A549 (cell line): Measurements from ENCODE around the gene KIF2B. TPM values are rescaled to one million over a fixed set of nuclear protein-coding genes. Genes with fewer than 3 reads are reported as not detected.

Experiments used
- ATAC-seq, 2 experiments: fragments of 200-7000 bp in 1 of 2; fragments of >200 bp in 1 of 2; cut with Nextera tagmentation in 1 of 2; cut with Tn5 transposase in 1 of 2; 3 replicates each; pipeline versions ENCODE4 v1.8.0 to v1.9.1; 2018 to 2020; ENCODE audit warnings: mild to moderate bottlenecking in 1 of 2, moderate library complexity in 1 of 2
- CTCF ChIA-PET: fragments of 300-600 bp; sonication (Branson Sonifier 250); formaldehyde crosslinking; extraction: SDS; loops from one replicate; lab custom pipeline; 2021; ENCODE audit warnings: antibody characterized with exemption, inconsistent platforms; lab: Yijun Ruan, JAX
- POLR2A ChIA-PET: fragments of 350-600 bp; formaldehyde crosslinking; extraction: SDS; loops from one replicate; lab custom pipeline; 2021; ENCODE audit warnings: antibody characterized with exemption, inconsistent platforms; lab: Yijun Ruan, JAX
- DNase-seq, 2 experiments: peaks; one replicate each; pipeline versions ENCODE4 v3.0.0 to v3.0.0-alpha.2; 2011 to 2016; ENCODE audit warnings: low read depth in 1 of 2, low spot score in 1 of 2
- FAIRE-seq: peaks from 2 replicates; lab custom pipeline; 2011; peaks lifted over from hg19 to GRCh38; lab: Jason Lieb, UNC
- H3K27ac ChIP-seq, 2 experiments: fragments of >200 bp; sonication (Bioruptor Twin); formaldehyde crosslinking; 3 replicates each; pipeline ENCODE4 v1.5.1; 2016 to 2017
- H3K4me1 ChIP-seq: fragments of >200 bp; sonication (Bioruptor Twin); formaldehyde crosslinking; 3 replicates; pipeline ENCODE4 v1.6.1; 2016
- H3K4me2 ChIP-seq: fragments of >200 bp; sonication (Bioruptor Twin); formaldehyde crosslinking; 3 replicates; pipeline ENCODE4 v1.6.1; 2016
- H3K4me3 ChIP-seq: fragments of >200 bp; sonication (Bioruptor Twin); formaldehyde crosslinking; 3 replicates; pipeline ENCODE4 v1.5.1; 2016
- H3K9me3 ChIP-seq: fragments of >200 bp; sonication (Bioruptor Twin); formaldehyde crosslinking; 3 replicates; pipeline ENCODE4 v1.6.1; 2016
- ATOH8 ChIP-seq: fragments of 250-450 bp; sonication (Bioruptor Pico); IDR thresholded peaks from 2 replicates; pipeline ENCODE4 v1.5.0; 2020; ENCODE audit warnings: low read depth, mild to moderate bottlenecking, moderate library complexity
- CBX2 ChIP-seq: fragments of 200-600 bp; sonication (generic); IDR thresholded peaks from 2 replicates; pipeline ENCODE4 v1.6.1; 2016; ENCODE audit warnings: low read depth, mild to moderate bottlenecking, borderline replicate concordance
- CEBPB ChIP-seq, 2 experiments: fragments of >200 bp in 1 of 2; sonication (Bioruptor Twin) in 1 of 2; formaldehyde crosslinking in 1 of 2; IDR thresholded peaks; 2 replicates each; pipeline ENCODE4 v1.6.1; 2012 to 2016
- CHD2 ChIP-seq: fragments of 150-350 bp; IDR thresholded peaks from 2 replicates; pipeline ENCODE4 v1.6.1; 2014; ENCODE audit warnings: low read length; ENCODE audit not compliant: partially characterized antibody
- CHD4 ChIP-seq: fragments of 200-600 bp; sonication (generic); IDR thresholded peaks from 2 replicates; pipeline ENCODE4 v1.6.1; 2016; ENCODE audit warnings: antibody characterized with exemption, mild to moderate bottlenecking, borderline replicate concordance
- CTCF ChIP-seq: fragments of >200 bp; sonication (Bioruptor Twin); formaldehyde crosslinking; IDR thresholded peaks from 3 replicates; pipeline ENCODE4 v1.5.1; 2016
- EHMT2 ChIP-seq: fragments of 200-600 bp; sonication (generic); IDR thresholded peaks from 2 replicates; pipeline ENCODE4 v1.6.1; 2016; ENCODE audit warnings: antibody characterized with exemption, low read depth, mild to moderate bottlenecking, moderate library complexity
- EP300 ChIP-seq, 2 experiments: fragments of >200 bp; sonication (Bioruptor Twin); formaldehyde crosslinking; IDR thresholded peaks; 2 replicates in 1 of 2; 3 replicates in 1 of 2; pipeline ENCODE4 v1.6.1; 2016 to 2017
- FOSL2 ChIP-seq, 2 experiments: fragments of 450-650 bp in 1 of 2; fragments of >200 bp in 1 of 2; sonication (Bioruptor Twin) in 1 of 2; formaldehyde crosslinking; IDR thresholded peaks; 2 replicates each; pipeline versions ENCODE4 v1.5.0 to v1.6.1; 2016 to 2020; ENCODE audit warnings: mild to moderate bottlenecking in 1 of 2, moderate library complexity in 1 of 2
- GATA3 ChIP-seq: IDR thresholded peaks from 2 replicates; pipeline ENCODE4 v1.6.1; 2012; ENCODE audit warnings: borderline replicate concordance
- HDAC2 ChIP-seq: fragments of 200-600 bp; sonication (generic); IDR thresholded peaks from 2 replicates; pipeline ENCODE4 v1.6.1; 2016
- HEYL ChIP-seq: fragments of 250-450 bp; sonication (Bioruptor Pico); IDR thresholded peaks from 2 replicates; pipeline ENCODE4 v1.8.0; 2021; ENCODE audit warnings: mild to moderate bottlenecking, moderate library complexity
- HMGXB4 ChIP-seq: fragments of 250-450 bp; sonication (Bioruptor Pico); IDR thresholded peaks from 2 replicates; pipeline ENCODE4 v1.5.0; 2021; ENCODE audit warnings: mild to moderate bottlenecking, moderate library complexity, borderline replicate concordance
- MAFK ChIP-seq: fragments of 450-650 bp; IDR thresholded peaks from 2 replicates; pipeline ENCODE4 v1.6.1; 2014; ENCODE audit not compliant: partially characterized antibody
- MAX ChIP-seq: IDR thresholded peaks from 2 replicates; pipeline ENCODE4 v1.6.1; 2012
- NPAS2 ChIP-seq: fragments of 250-450 bp; sonication (Bioruptor Pico); IDR thresholded peaks from 2 replicates; pipeline ENCODE4 v1.8.0; 2022; ENCODE audit warnings: mild to moderate bottlenecking, moderate library complexity, borderline replicate concordance
- NR3C1 ChIP-seq: fragments of >200 bp; sonication (Bioruptor Twin); formaldehyde crosslinking; IDR thresholded peaks from 3 replicates; pipeline ENCODE4 v1.6.1; 2017
- PBX3 ChIP-seq: IDR thresholded peaks from 2 replicates; pipeline ENCODE4 v1.6.1; 2012
- PHF8 ChIP-seq: fragments of 200-600 bp; sonication (generic); IDR thresholded peaks from 2 replicates; pipeline ENCODE4 v1.6.1; 2016; ENCODE audit warnings: low read depth, mild to moderate bottlenecking, antibody characterized with exemption, moderate library complexity, borderline replicate concordance
- POLR2A ChIP-seq: IDR thresholded peaks from 2 replicates; pipeline ENCODE4 v1.6.1; 2012; ENCODE audit warnings: mild to moderate bottlenecking, low read length
- RARB ChIP-seq: fragments of 250-450 bp; sonication (Bioruptor Pico); IDR thresholded peaks from 2 replicates; pipeline ENCODE4 v1.8.0; 2021; ENCODE audit warnings: mild to moderate bottlenecking, moderate library complexity
- RCOR1 ChIP-seq: fragments of 150-350 bp; IDR thresholded peaks from 2 replicates; pipeline ENCODE4 v1.6.1; 2014; ENCODE audit warnings: antibody characterized with exemption, low read length, low read depth
- REST ChIP-seq: fragments of 200-600 bp; sonication (generic); IDR thresholded peaks from 2 replicates; pipeline ENCODE4 v1.6.1; 2016; ENCODE audit warnings: antibody characterized with exemption, mild to moderate bottlenecking, moderate library complexity
- RFX5 ChIP-seq: fragments of 450-650 bp; IDR thresholded peaks from 2 replicates; pipeline ENCODE4 v1.7.1; 2014; ENCODE audit warnings: antibody characterized with exemption, mild to moderate bottlenecking, moderate library complexity
- SMC3 ChIP-seq: fragments of >200 bp; sonication (Bioruptor Twin); formaldehyde crosslinking; IDR thresholded peaks from 3 replicates; pipeline ENCODE4 v1.6.1; 2018; ENCODE audit warnings: inconsistent platforms
- TP53 ChIP-seq: fragments of 250-450 bp; sonication (Bioruptor Pico); IDR thresholded peaks from 2 replicates; pipeline ENCODE4 v1.5.0; 2021; ENCODE audit warnings: mild to moderate bottlenecking, moderate library complexity
- USF2 ChIP-seq: fragments of 450-650 bp; IDR thresholded peaks from 2 replicates; pipeline ENCODE4 v1.6.1; 2014; ENCODE audit warnings: antibody characterized with exemption
- ZSCAN20 ChIP-seq: fragments of 250-450 bp; sonication (Bioruptor Pico); IDR thresholded peaks from 2 replicates; pipeline ENCODE4 v1.8.0; 2022; ENCODE audit warnings: mild to moderate bottlenecking, moderate library complexity
- WGBS: methylation state at CpG from one replicate; pipeline ENCODE4 v1.1.6; 2017; ENCODE audit errors: missing lambda C conversion rate; 5-methylcytosine and 5-hydroxymethylcytosine counted together
- polyA minus RNA-seq: library from RNA; depleted of rRNA, polyadenylated mRNA; stranded (reverse); fragments of >200 nt; gene quantifications from 2 replicates; pipeline ENCODE4 v1.2.3, GENCODE V29; 2011; rRNA and poly(A)+ RNA removed
- polyA plus RNA-seq, 4 experiments: library from polyadenylated mRNA; depleted of rRNA in 3 of 4; stranded (reverse); fragments of >200 nt; fragmentation: RNase III in 1 of 4; extraction: RNeasy Plus Mini Kit Qiagen cat#74134 plus additional on column Dnase treatment in 1 of 4; gene quantifications; 2 replicates in 3 of 4; 3 replicates in 1 of 4; pipeline ENCODE4 v1.2.3, GENCODE V29; 2011 to 2017

The KIF2B gene
- polyA plus RNA-seq (2011; rRNA removed) (not detected in 2 replicates), polyA plus RNA-seq (2017; fragmentation: RNase III; extraction: RNeasy Plus Mini Kit Qiagen cat#74134 plus additional on column Dnase treatment) (not detected in 3 replicates), polyA minus RNA-seq (not detected in 2 replicates)
- not detected in 2 replicates for polyA plus RNA-seq (2012; cell fraction: cytosol; rRNA removed)
- not detected in 2 replicates for polyA plus RNA-seq (2012; cell fraction: nucleus; rRNA removed)

- H3K9me3 ChIP-seq: no peaks in the 10 kb centered on the region; the same call in 2 of the 3 replicates
- no peak within 1 kb of the TSS for H3K4me2 ChIP-seq
- 35% methylated on average over 17 of the region's 17 CpGs for WGBS
- TF ChIP-seq ZSCAN20 (no peak), NPAS2 (CRISPR knock-in tag) (no peak), HDAC2 (no peak), GATA3 (no peak), FOSL2 (IDR thresholded peaks at IDR 0.05) (no peak), FOSL2 (CRISPR knock-in tag; IDR thresholded peaks at IDR 0.05) (no peak), CTCF (no peak), RCOR1 (no peak), TP53 (CRISPR knock-in tag) (no peak), EHMT2 (no peak), CHD2 (no peak), NR3C1 (no peak), ATOH8 (CRISPR knock-in tag) (no peak), CHD4 (no peak), HEYL (CRISPR knock-in tag) (no peak), CEBPB (IDR thresholded peaks at IDR 0.05) (no peak), PBX3 (no peak), CBX2 (no peak), PHF8 (no peak), REST (no peak)
- ChIA-PET POLR2A (no interaction called here), CTCF (no interaction called here)
- no peak within 1 kb of the TSS for H3K4me3 ChIP-seq
- DNase-seq: no peak
- no peak for ATAC-seq
- FAIRE-seq: no peak
- no peaks in the 10 kb centered on the region for H3K4me1 ChIP-seq
- H3K27ac ChIP-seq: no peak within 1 kb of the TSS
These were observed at the start of gene KIF2B for GRCh38 chr17:53822764-53823163. Gene KIF2B, plus strand, starts transcription at chr17:53822927. Its CDS starts 107 bp downstream, at chr17:53823034.

GRCh38 chr17:53780320-53780719 lies 42.4 kb upstream of the KIF2B start:
- DNase-seq (no peak), ATAC-seq (no peak), FAIRE-seq (no peak)
- H3K4me3 ChIP-seq: no peak overlapping the region
- ChIA-PET CTCF (no interaction called here), POLR2A (no interaction called here)
- no peaks in the 10 kb centered on the region for H3K9me3 ChIP-seq
- no peak overlapping the region for H3K4me2 ChIP-seq
- no peak overlapping the region for H3K27ac ChIP-seq
- no peaks in the 10 kb centered on the region for H3K4me1 ChIP-seq
- 0% methylated on average over 1 of the region's 2 CpGs for WGBS
- TF ChIP-seq ZSCAN20: no peak
- no peak for TF ChIP-seq EP300 (IDR thresholded peaks at IDR 0.05)
- no peak for TF ChIP-seq MAX
- TF ChIP-seq RFX5: no peak
- TF ChIP-seq CEBPB (IDR thresholded peaks at IDR 0.05): no peak
- no peak for TF ChIP-seq SMC3
- no peak for TF ChIP-seq RCOR1
- TF ChIP-seq USF2: no peak
- TF ChIP-seq FOSL2 (IDR thresholded peaks at IDR 0.05): no peak
- no peak for TF ChIP-seq FOSL2 (CRISPR knock-in tag; IDR thresholded peaks at IDR 0.05)
- TF ChIP-seq NR3C1: no peak
- TF ChIP-seq POLR2A: no peak
- TF ChIP-seq MAFK: no peak
- TF ChIP-seq HMGXB4 (CRISPR knock-in tag): no peak
- TF ChIP-seq RARB (CRISPR knock-in tag): no peak
